Uterus (tissue), 4 donors: ENCODE measurements around the gene TMEM92. TPM values are rescaled to one million over a fixed set of nuclear protein-coding genes. Genes with fewer than 3 reads are reported as not detected.

ENCODE experiments used
- DNase-seq, 2 donors: peaks; one replicate each; pipeline ENCODE4 v3.0.0-alpha.2; 2019 to 2020
- H3K27ac ChIP-seq, 2 donors: fragments of 200-600 bp; sonication (generic); 1 replicate in 1 of 2; 2 replicates in 1 of 2; pipeline ENCODE4 v1.5.1; 2016 to 2018
- H3K27me3 ChIP-seq, 2 donors: fragments of 200-600 bp; sonication (generic); one replicate each; pipeline ENCODE4 v1.5.1; 2018 to 2019; ENCODE audit warnings: control low read depth in 1 of 2
- H3K36me3 ChIP-seq, 2 donors: fragments of 200-600 bp; sonication (generic); one replicate each; pipeline ENCODE4 v1.5.1; 2019; ENCODE audit warnings: control low read depth in 1 of 2
- H3K4me1 ChIP-seq, 2 donors: fragments of 200-600 bp; sonication (generic); one replicate each; pipeline ENCODE4 v1.5.1; 2018 to 2019; ENCODE audit warnings: control low read depth in 1 of 2
- H3K4me3 ChIP-seq, 2 donors: fragments of 200-600 bp; sonication (generic); 1 replicate in 1 of 2; 2 replicates in 1 of 2; pipeline ENCODE4 v1.5.1; 2018 to 2019; ENCODE audit warnings: mild to moderate bottlenecking in 1 of 2
- H3K9me3 ChIP-seq, 2 donors: fragments of 200-600 bp; sonication (generic); one replicate each; pipeline ENCODE4 v1.5.1; 2019; ENCODE audit warnings: control low read depth in 1 of 2
- POLR2A ChIP-seq, 2 donors: fragments of 450-650 bp; IDR thresholded peaks; one replicate each; pipeline ENCODE4 v1.6.1; 2016; ENCODE audit warnings: antibody characterized with exemption in 2 of 2, mild to moderate bottlenecking in 1 of 2, moderate library complexity in 1 of 2
- intact Hi-C: fragments of 100-400 bp; cut with DNase I; formaldehyde crosslinking; loops from one replicate; pipeline ENCODE4 v1.15.1; 2023; ENCODE audit warnings: low total_unique reads
- total RNA-seq, 4 donors: library from RNA; depleted of rRNA in 3 of 4; stranded (reverse); fragments of >200 nt in 3 of 4; gene quantifications; one replicate each; pipeline versions ENCODE4 v1.1.0 to v1.2.4, GENCODE V29; 2014 to 2023
- TF ChIP-seq, protein P1 (sequence below), 4 experiments: fragments of 200-600 bp in 2 of 4; fragments of 450-650 bp in 2 of 4; sonication (generic) in 2 of 4; IDR thresholded peaks; one replicate each; pipeline ENCODE4 v1.5.1; 2016 to 2019; ENCODE audit warnings: antibody characterized with exemption in 4 of 4, mild to moderate bottlenecking in 2 of 4, moderate library complexity in 1 of 4
- donor health status: DM: yes; HTN: yes; CAD: no.

The TMEM92 gene
- total RNA-seq, 4 donors from 2014 or later, result 0.07 to 0.91 TPM; not detected in 2

DNA sequence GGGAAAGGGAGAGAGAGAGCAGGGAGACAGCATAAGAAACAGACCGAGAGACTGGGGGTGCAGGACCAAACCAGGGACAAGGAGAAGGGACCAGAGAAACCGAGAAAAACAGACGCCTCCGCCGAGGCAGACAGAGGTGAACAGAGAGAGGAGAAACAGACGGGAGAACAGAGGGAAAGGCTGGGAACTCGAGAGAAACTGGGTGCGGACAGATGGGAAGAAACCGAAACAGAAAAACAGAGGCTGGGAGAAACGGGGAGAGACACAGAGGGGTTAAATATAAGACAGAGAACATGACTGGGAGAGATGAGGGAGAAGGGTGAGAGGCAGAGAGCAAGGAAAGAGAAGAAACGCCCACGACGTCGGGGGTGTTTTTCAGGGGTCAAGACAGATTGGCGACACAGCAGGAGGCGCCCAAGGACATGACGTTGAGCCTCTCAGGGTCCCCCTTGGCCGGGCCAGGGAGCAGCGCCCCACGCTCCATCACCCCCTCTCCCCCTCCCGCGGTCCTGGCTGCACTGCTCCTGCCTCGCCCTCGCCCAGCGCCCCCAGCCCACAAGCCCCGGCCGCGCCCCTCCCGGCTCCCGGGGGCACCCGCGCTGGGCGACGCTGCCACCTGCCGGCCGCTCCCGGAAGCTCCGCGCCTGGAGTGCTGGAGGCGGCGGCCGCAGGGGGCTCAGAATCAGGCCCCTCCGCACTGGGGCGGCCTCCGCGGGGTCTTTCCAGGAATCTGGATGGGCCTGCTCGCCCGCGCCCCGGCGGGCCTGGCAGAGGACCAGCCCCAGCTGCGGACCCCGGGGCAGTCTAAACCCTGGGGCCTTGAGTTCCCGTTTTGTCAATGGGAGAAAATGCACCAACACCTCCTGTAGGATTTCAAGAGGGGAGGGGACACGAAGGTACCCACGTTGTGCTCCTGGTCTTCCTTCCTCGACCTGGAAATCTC lies 1.3 kb upstream of the TMEM92 start:
- no peaks in the 10 kb centered on the region for H3K9me3 ChIP-seq
- intact Hi-C loops, result loop anchor here (2.0 kb wide), 1 partner anchor 72 kb away; the partner anchor contains the start of gene COL1A1
- TF ChIP-seq, protein P1, sequence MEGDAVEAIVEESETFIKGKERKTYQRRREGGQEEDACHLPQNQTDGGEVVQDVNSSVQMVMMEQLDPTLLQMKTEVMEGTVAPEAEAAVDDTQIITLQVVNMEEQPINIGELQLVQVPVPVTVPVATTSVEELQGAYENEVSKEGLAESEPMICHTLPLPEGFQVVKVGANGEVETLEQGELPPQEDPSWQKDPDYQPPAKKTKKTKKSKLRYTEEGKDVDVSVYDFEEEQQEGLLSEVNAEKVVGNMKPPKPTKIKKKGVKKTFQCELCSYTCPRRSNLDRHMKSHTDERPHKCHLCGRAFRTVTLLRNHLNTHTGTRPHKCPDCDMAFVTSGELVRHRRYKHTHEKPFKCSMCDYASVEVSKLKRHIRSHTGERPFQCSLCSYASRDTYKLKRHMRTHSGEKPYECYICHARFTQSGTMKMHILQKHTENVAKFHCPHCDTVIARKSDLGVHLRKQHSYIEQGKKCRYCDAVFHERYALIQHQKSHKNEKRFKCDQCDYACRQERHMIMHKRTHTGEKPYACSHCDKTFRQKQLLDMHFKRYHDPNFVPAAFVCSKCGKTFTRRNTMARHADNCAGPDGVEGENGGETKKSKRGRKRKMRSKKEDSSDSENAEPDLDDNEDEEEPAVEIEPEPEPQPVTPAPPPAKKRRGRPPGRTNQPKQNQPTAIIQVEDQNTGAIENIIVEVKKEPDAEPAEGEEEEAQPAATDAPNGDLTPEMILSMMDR (IDR thresholded peaks at IDR 0.05), result peak; percentile 85 to 99 (median 98)
- TF ChIP-seq POLR2A (IDR thresholded peaks at IDR 0.05), result peak in 1 of 2 donors; percentile 39
- H3K4me3 ChIP-seq, result peak overlapping the region; percentile 38 to 61
- no peaks in the 10 kb centered on the region for H3K27me3 ChIP-seq
- no peaks in the 10 kb centered on the region for H3K36me3 ChIP-seq
- peak; percentile 65 to 75 for DNase-seq
- H3K4me1 ChIP-seq, result peaks cover 7 to 15% of the 10 kb centered on the region in 2 donors
- H3K27ac ChIP-seq, result peak overlapping the region; percentile 92 to 93

DNA sequence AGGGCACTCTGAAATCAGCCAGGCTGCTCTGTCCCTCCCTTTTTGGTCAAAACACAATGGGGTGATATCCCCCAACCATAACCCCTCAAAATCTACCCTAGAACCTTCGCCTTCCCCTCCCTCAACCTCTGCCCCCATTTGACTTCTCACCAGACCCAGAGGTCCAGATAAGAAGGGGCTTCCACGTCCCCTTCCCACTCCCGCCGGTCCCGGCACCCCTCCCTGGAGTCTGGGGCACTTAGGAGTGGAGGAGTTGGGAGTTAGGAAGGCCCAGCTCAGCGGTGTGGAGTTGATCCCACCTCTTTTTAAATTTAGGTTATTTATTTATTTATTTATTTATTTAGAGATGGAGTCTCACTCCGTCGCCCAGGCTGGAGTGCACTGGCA lies 619 bp upstream of the TMEM92 start:
- intact Hi-C loops, result loop anchor here (2.0 kb wide), 1 partner anchor 73 kb away; the partner anchor contains the start of gene COL1A1

DNA sequence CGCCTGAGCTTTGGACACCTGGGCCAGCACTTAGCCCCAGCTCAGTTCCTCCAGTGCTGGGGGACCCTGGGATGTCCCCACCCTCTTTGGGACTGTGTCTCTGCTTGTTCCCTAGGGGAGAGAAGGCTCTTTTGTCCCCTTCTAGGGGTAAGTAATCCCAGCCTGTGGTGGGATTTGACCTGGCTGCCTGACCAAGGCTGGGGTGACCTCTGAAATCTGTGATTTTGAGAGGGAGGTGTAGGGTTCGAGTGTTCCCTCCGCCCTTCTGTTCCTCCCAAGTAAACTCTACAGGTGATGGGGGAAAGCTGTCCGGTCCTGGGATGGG lies 593 bp downstream of the TMEM92 start:
- intact Hi-C loops, result no loop called here
- H3K27me3 ChIP-seq, result no peaks in the 10 kb centered on the region
- H3K27ac ChIP-seq, result peak overlapping the region in 1 of 2 donors; percentile 92
- H3K9me3 ChIP-seq, result no peaks in the 10 kb centered on the region
- H3K4me1 ChIP-seq, result peaks cover 7 to 10% of the 10 kb centered on the region in 2 donors
- DNase-seq, result no peak
- TF ChIP-seq POLR2A (IDR thresholded peaks at IDR 0.05), result no peak
- TF ChIP-seq, protein P1 (IDR thresholded peaks at IDR 0.05), result no peak
- no peaks in the 10 kb centered on the region for H3K36me3 ChIP-seq
- no peak overlapping the region for H3K4me3 ChIP-seq

More for the DNA sequence above, 619 bp upstream of the TMEM92 start:
- H3K4me3 ChIP-seq, result peak overlapping the region in 1 of 2 donors; percentile 61
- H3K4me1 ChIP-seq, result peaks cover 7 to 15% of the 10 kb centered on the region in 2 donors
- H3K27me3 ChIP-seq, result no peaks in the 10 kb centered on the region
- no peaks in the 10 kb centered on the region for H3K36me3 ChIP-seq
- TF ChIP-seq, protein P1 (IDR thresholded peaks at IDR 0.05), result no peak
- no peak for TF ChIP-seq POLR2A (IDR thresholded peaks at IDR 0.05)
- peak overlapping the region; percentile 92 to 93 for H3K27ac ChIP-seq
- DNase-seq, result peak; percentile 21 to 25
- no peaks in the 10 kb centered on the region for H3K9me3 ChIP-seq

DNA sequence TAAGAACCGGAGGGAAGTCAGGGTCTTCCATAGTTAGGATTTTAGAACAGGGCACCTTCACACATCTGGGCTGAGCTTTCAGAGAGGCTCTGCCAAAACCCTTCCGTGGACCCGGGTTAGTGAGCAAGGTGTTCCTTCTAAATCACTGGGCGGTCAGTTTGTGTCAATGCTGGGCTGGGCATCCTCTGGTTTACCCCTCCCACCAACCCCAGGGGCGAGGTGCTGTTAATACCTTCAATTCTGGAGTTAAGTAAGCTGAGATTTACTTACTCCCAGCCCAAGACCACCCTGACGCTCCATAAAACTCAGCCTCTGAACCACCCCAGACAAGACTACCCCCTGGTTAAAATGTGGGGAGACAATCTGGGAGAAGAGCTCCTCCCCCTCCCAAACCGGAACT lies 1.0 kb downstream of the TMEM92 start:
- no peaks in the 10 kb centered on the region for H3K9me3 ChIP-seq
- intact Hi-C loops, result no loop called here
- H3K27ac ChIP-seq, result no peak overlapping the region
- no peaks in the 10 kb centered on the region for H3K27me3 ChIP-seq
- H3K36me3 ChIP-seq, result no peaks in the 10 kb centered on the region
- no peak for DNase-seq
- peaks cover 6 to 7% of the 10 kb centered on the region in 2 donors for H3K4me1 ChIP-seq
- no peak overlapping the region for H3K4me3 ChIP-seq
- TF ChIP-seq, protein P1 (IDR thresholded peaks at IDR 0.05), result no peak
- no peak for TF ChIP-seq POLR2A (IDR thresholded peaks at IDR 0.05)
